MCF 10A (cell line): Measurements from ENCODE around the gene UNC5A. TPM values are rescaled to one million over a fixed set of nuclear protein-coding genes. Genes with fewer than 3 reads are reported as not detected.

Source experiments
- BruUV-seq: library from RNA; stranded (reverse); fragments of 400-500 nt; replicated peaks from 2 replicates; lab custom pipeline; 2021; lab: Mats Ljungman, UMichigan
- CTCF ChIA-PET: fragments of 300-600 bp; sonication (Branson Sonifier 250); formaldehyde crosslinking; extraction: SDS; loops from one replicate; lab custom pipeline; 2021; ENCODE audit warnings: antibody characterized with exemption, inconsistent platforms; lab: Yijun Ruan, JAX
- POLR2A ChIA-PET: fragments of 300-600, 350-650 bp; sonication (Branson Sonifier 250); formaldehyde crosslinking; extraction: SDS; loops from one replicate; lab custom pipeline; 2020; ENCODE audit warnings: antibody characterized with exemption, inconsistent platforms; lab: Yijun Ruan, JAX
- DNase-seq: peaks from one replicate; pipeline ENCODE4 v3.0.0-alpha.2; 2018; ENCODE audit not compliant: unreplicated experiment
- H3K27ac Mint-ChIP-seq: one replicate; pipeline ENCODE4 v1.8.0; 2022; ENCODE audit warnings: mild to moderate bottlenecking, low read depth, mixed read lengths; ENCODE audit not compliant: unreplicated experiment
- H3K27me3 Mint-ChIP-seq: one replicate; pipeline ENCODE4 v1.8.0; 2022; ENCODE audit warnings: mixed read lengths; ENCODE audit not compliant: insufficient read depth, unreplicated experiment
- H3K36me3 Mint-ChIP-seq: one replicate; pipeline ENCODE4 v1.8.0; 2022; ENCODE audit warnings: mild to moderate bottlenecking, moderate library complexity, mixed read lengths; ENCODE audit not compliant: insufficient read depth, unreplicated experiment
- H3K4me1 Mint-ChIP-seq: one replicate; pipeline ENCODE4 v1.8.0; 2022; ENCODE audit warnings: mixed read lengths; ENCODE audit not compliant: insufficient read depth, unreplicated experiment
- H3K4me3 Mint-ChIP-seq: one replicate; pipeline ENCODE4 v1.8.0; 2022; ENCODE audit warnings: mild to moderate bottlenecking, moderate library complexity, mixed read lengths; ENCODE audit not compliant: unreplicated experiment
- H3K9me3 Mint-ChIP-seq: one replicate; pipeline ENCODE4 v1.8.0; 2022; ENCODE audit warnings: mixed read lengths; ENCODE audit not compliant: unreplicated experiment
- intact Hi-C: fragments of 100-400 bp; cut with micrococcal nuclease; formaldehyde crosslinking; loops from 2 replicates; pipeline ENCODE4 v1.14.1; 2022
- total RNA-seq: library from RNA; stranded (reverse); gene quantifications from 2 replicates; pipeline ENCODE4 v1.2.3, GENCODE V29; 2022
- TF ChIP-seq, protein P1 (sequence below): fragments of 200-600 bp; IDR thresholded peaks from one replicate; pipeline ENCODE4 v1.8.0; 2022; ENCODE audit warnings: antibody characterized with exemption, mild to moderate bottlenecking; ENCODE audit not compliant: unreplicated experiment

The UNC5A gene
- total RNA-seq, 1 experiment from 2014 or later = 0.51 TPM

GRCh38 chr5:176892663-176893062 is 82.3 kb downstream of the UNC5A start:
- H3K9me3 Mint-ChIP-seq = no peaks in the 10 kb centered on the region

GRCh38 chr5:176894298-176894697 is 83.9 kb downstream of the UNC5A start:
- ChIA-PET POLR2A (no interaction called here), CTCF (no interaction called here)
- no peak overlapping the region for H3K4me3 Mint-ChIP-seq
- no peaks in the 10 kb centered on the region for H3K4me1 Mint-ChIP-seq
- H3K27ac Mint-ChIP-seq = no peak overlapping the region
- BruUV-seq = no TSS peak
- H3K9me3 Mint-ChIP-seq = no peaks in the 10 kb centered on the region
- TF ChIP-seq, protein P1, sequence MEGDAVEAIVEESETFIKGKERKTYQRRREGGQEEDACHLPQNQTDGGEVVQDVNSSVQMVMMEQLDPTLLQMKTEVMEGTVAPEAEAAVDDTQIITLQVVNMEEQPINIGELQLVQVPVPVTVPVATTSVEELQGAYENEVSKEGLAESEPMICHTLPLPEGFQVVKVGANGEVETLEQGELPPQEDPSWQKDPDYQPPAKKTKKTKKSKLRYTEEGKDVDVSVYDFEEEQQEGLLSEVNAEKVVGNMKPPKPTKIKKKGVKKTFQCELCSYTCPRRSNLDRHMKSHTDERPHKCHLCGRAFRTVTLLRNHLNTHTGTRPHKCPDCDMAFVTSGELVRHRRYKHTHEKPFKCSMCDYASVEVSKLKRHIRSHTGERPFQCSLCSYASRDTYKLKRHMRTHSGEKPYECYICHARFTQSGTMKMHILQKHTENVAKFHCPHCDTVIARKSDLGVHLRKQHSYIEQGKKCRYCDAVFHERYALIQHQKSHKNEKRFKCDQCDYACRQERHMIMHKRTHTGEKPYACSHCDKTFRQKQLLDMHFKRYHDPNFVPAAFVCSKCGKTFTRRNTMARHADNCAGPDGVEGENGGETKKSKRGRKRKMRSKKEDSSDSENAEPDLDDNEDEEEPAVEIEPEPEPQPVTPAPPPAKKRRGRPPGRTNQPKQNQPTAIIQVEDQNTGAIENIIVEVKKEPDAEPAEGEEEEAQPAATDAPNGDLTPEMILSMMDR = no peak
- intact Hi-C loops = no loop called here
- H3K36me3 Mint-ChIP-seq = no peaks in the 10 kb centered on the region
- H3K27me3 Mint-ChIP-seq = peaks cover 32% of the 10 kb centered on the region
- no peak for DNase-seq

More at GRCh38 chr5:176892663-176893062, 82.3 kb downstream of the UNC5A start:
- Mint-ChIP-seq H3K36me3 (no peaks in the 10 kb centered on the region), H3K27ac (no peak overlapping the region), H3K4me1 (no peaks in the 10 kb centered on the region), H3K27me3 (peaks cover 32% of the 10 kb centered on the region), H3K4me3 (no peak overlapping the region)
- TF ChIP-seq, protein P1 = no peak
- ChIA-PET POLR2A (interaction anchor here (0.6 kb wide), 2 partner anchors 17 to 431 kb away, joined by 3 read pairs; no protein-coding TSS in a partner anchor), CTCF (interaction anchor here (0.7 kb wide), 2 partner anchors 233 to 240 kb away, joined by 3 read pairs; no protein-coding TSS in a partner anchor)
- BruUV-seq = no TSS peak
- intact Hi-C loops = no loop called here
- no peak for DNase-seq

- H3K36me3 Mint-ChIP-seq = peaks cover 10% of the 10 kb centered on the region
- ChIA-PET CTCF (interaction anchor here (0.9 to 2.0 kb wide), 2 partner anchors 10 to 236 kb away, joined by 3 to 8 read pairs; no protein-coding TSS in a partner anchor), POLR2A (no interaction called here)
- intact Hi-C loops = no loop called here
- no peak overlapping the region for H3K27ac Mint-ChIP-seq
- BruUV-seq = no TSS peak
- no peaks in the 10 kb centered on the region for H3K9me3 Mint-ChIP-seq
- no peak overlapping the region for H3K4me3 Mint-ChIP-seq
- TF ChIP-seq, protein P1 = no peak
- peaks cover 32% of the 10 kb centered on the region for H3K27me3 Mint-ChIP-seq
- no peaks in the 10 kb centered on the region for H3K4me1 Mint-ChIP-seq
- DNase-seq = no peak
Observed at GRCh38 chr5:176895831-176896230, 85.5 kb downstream of the UNC5A start.

DNA sequence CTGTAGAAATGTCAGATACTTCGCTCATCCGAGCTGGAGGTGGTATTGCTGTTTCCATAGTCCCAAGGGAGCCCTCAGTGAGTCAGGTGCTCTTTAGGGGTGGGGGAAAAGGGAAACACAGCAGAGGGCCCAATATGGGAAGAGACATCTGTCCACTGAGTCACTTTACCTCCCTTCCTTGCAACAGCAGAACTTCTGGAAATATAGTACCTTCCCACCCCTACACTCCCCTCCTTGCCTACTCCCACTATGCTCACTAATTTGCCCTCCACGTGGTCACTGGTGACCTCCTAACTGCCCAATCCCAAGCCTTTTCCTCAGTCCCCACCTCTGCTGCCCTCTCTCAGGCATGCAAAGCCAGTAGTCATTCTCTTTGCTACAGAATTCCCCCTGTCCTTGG is 86.9 kb downstream of the UNC5A start:
- Mint-ChIP-seq H3K36me3 (peaks cover 22% of the 10 kb centered on the region), H3K4me1 (no peaks in the 10 kb centered on the region), H3K4me3 (no peak overlapping the region), H3K27ac (no peak overlapping the region), H3K9me3 (no peaks in the 10 kb centered on the region), H3K27me3 (peaks cover 19% of the 10 kb centered on the region)
- intact Hi-C loops = no loop called here
- ChIA-PET CTCF (interaction anchor here (0.5 to 2.0 kb wide), 4 partner anchors 11 to 449 kb away, joined by 3 to 8 read pairs (median 4); no protein-coding TSS in a partner anchor), POLR2A (interaction anchor here (0.8 kb wide), 1 partner anchor 15 kb away, joined by 4 read pairs; no protein-coding TSS in a partner anchor)
- BruUV-seq = no TSS peak
- TF ChIP-seq, protein P1 = no peak
- DNase-seq = peak; percentile 26
